EH (cell line): Measurements from ENCODE around the gene MAGI2.

ENCODE experiments used
- DNase-seq: peaks from one replicate; pipeline ENCODE4 v3.0.0-alpha.2; 2015; ENCODE audit warnings: low read depth

The MAGI2 gene

DNA sequence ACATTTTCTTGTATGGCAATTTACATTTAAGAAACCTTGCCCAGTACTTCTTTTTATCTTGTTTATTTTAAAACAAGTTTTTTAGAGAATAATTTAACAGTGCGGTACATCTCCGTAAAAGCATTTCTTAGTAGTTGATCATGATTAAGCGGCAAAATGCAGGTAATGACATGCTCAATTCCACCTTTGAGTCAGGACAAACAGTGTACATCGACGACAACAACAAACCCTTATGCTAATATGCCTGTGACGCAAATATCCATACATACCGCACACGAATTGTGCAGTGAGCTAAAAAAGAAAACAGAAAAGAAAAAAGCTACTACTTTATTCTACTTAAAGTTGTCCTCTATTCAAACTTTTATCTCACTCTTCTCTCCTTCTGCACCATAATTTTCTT lies 1.9 kb downstream of the MAGI2 start:
- DNase-seq = no peak

DNA sequence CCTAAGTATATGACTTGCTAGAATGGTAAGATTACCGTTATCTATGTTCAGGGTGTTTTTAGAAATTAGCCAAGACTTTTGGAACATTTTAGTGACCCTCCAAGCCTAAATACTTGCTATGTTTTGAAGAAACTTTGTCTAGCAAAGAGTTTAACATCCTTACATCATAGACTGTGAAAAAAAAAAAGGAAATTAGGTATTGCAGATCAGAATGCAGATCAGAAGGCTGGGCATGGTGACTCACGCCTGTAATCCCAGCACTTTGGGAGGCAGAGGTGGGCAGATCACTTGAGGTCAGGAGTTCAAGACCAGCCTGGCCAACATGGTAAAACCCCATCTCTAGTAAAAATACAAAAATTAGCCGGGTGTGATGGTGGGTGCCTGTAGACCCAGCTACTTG lies 10.7 kb downstream of the MAGI2 start:
- peak; percentile 54 for DNase-seq

DNA sequence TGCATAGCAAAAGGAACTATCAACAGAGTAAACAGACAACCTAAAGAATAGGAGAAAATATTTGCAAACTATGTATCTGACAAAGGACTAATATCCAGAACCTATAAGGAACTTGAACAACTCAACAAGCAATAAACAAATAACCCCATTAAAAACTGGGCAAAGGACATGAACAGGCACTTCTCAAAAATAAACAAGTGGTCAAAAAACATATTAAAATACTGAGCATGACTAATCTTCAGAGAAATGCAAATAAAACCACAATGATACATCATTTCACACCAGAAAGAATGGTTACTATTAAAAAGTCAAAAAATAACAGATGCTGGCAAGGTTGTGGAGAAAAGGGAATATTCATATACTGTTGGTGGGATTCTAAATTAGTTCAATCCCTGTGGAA lies 17.1 kb downstream of the MAGI2 start:
- peak; percentile 61 for DNase-seq

DNA sequence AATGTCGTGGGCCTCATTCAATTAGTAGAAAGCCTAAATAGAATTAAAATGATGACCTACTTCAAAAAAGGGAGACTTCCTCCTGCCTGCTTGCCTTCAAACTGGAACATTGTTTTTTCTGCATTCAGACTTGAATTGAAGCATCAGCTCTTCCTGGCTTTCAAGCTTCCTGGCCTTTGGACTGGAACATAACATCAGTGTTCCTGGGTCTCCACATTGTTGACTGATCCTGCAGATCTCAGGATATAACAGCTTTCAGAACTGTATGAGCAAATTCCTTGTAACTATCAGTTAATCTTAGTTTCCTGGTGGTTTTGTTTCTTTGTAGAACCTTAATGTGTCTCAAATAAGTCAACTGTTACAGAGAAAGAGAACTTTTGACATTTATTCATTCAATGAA lies 18.6 kb downstream of the MAGI2 start:
- peak; percentile 66 for DNase-seq

DNA sequence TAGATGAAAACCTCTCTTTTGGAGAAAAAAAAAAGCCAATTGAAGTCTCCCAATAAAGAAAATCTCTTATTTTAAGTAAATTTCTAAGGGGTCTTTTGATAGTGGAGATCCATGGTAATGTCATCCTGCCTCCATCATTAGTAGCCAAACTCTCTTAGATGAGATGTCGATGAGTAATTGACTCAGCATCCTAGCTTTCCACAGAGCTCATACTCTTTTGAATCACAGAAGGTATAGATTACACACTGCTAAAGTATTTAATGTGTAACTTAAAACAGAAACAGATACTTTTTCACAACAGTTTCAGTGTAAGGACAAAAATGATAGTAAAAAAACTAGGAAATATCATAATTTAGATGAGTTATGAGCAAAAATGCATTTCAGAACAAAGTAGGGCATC lies 19.4 kb downstream of the MAGI2 start:
- peak; percentile 87 for DNase-seq

DNA sequence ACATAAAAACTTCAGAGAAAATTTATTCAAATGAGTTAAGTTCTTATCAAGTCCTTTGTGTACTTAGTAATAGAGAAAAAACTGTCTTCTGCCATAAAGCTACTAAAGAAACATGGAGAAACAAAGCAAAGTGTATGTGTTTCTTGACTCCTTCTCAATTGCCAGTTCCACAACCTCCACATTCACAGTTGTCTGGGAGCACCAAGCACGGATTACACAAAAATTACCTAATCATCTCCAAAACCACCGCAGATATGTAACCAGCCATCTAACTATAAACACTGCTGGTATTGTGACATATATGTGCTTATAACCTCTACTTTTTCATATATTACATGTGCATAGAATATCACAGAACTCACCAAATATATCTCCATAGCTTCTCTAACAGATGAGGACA lies 23.1 kb downstream of the MAGI2 start:
- DNase-seq = no peak

DNA sequence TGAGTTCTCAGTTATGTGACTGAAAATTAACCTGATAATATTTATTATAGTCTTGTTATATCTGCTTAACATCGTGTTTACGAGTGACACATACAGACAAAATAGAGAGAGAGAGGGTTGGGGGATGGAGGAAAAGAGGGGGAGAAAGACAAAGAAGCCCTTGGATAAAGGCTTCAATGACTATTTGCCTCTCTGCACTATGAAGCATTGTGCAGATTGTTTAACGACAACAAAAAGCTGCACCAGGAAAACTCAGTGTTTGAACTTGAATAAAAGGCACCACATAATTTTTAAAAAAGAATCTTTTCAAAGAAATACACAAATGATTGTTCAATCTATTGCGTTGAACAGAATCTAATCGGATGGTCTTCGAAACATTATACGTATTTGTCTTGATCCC lies 27.8 kb downstream of the MAGI2 start:
- no peak for DNase-seq

DNA sequence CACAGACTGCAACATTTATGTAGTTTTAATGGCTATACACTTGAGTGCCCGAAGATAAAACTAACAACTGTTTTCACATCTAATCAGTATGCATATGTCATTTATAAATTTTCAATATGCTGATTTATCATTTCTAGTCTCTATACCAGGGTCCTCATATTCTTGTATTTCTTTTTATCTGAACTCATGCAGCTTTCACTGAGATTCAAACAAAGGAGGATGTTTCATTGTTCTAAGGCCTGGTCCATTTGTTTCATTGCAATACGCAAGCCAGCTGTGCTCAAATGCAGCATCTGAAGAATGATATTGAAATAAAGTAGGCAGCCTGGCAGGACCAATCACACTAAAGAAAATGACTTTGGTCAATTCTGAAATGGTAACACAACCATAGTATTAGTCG lies 31.7 kb downstream of the MAGI2 start:
- DNase-seq = no peak

DNA sequence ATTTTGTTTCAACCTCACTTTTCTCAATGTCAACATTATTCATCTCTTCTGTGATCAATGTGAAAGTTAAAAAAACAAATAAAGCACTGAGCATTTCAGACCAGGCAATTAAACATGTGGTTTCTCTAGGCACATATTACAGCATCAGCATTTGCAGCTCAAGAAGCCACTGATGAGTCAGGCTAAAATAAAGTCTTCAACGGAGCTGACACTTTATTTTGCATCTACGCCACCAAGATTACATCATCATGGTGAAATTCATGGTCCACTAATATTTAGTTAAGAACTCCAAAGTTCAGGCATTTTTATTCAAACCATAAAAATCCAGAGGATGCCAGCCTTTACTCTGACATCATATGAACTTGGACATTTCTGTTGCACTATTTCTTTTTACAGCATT lies 33.0 kb downstream of the MAGI2 start:
- peak; percentile 97 for DNase-seq

DNA sequence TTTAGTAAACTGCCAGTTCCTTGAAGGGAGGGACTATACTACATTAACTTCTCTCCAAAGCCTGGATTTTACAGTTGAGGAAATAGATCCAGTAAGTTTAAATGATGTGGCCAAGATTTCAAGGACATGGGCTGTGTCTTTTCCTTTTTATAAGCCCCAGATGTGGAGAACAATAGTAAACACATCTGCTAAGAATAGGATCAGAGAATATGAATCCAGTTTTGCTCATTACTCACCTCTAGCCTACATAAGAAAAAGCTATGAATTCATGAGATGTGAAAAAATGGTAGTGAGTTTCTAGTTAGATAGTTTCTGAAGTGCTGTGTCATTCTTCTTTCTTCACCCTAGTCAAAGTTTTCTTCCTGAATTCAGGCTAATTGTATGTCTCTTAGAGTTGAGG lies 38.6 kb downstream of the MAGI2 start:
- DNase-seq = no peak

DNA sequence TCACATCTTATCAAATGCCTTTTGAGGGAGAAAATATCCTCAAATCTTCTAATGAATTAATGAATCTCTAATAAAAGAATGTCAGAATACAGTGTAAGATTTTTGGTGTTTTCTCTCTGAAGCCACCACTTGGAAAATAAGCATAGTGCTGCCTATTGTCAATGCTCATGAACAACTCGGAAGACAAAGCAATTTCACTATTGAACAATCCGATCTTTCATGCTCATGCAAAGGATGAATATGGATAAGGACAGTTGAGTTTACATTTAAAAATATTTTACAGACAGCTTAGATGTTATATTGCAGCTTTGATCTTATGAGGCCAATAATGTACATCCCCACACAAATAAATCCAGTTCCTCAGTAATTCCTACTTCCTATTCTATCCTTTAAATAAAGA lies 40.6 kb downstream of the MAGI2 start:
- no peak for DNase-seq

DNA sequence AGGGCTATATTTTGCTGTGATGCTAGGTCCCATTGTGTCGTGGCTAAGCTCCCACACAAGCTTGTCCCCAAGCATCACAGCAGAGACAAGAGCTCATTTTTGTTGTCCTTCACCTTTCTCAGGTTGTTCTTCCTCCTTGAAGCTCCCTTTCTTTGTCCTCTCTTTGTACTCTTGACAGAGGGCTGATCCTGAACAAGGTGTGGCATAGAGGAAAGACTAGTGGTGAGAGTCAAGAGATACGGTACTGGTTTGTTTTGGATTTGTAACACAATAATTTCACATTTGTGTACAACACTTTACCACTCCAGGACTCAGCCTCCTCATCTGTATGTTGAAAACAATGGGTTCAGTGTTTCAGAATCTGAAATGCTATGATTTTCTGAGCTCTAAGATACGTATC lies 41.0 kb downstream of the MAGI2 start:
- no peak for DNase-seq

DNA sequence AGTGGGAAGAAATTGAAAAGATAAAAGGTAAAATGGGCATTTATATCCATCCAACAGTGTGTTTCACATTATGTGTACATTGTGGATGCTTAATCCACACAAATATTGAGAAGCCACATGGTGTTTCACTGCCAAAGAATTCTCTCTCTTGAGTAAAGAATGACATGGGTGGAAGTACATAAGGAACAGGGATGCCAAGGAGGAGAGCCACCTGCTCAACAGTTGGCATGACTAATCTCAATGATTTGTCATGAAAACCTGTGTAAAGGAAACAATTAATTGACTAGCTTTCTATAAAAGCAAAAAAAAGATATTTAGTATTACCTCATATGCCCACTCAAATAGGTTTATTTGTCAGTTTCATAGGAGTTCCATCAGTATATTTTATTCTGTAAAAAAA lies 43.1 kb downstream of the MAGI2 start:
- DNase-seq = no peak

DNA sequence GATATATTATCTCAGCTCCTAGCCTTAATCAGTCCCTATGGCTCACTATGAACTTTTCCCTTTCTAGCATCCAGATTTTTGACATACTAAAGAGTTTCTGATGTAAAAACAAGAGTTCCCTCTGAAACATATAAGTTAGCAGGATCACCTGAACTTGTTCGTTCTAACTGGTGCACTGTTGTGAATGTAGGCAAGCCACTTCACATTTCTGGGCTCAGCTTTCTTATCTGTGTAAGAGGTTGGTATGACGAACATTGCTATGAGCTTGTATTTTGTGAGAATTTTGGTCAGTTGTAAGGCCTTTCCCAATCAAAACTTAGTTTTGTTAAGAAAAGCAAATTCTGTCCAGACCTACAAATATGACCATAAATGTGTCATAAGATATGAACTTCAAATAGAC lies 46.1 kb downstream of the MAGI2 start:
- no peak for DNase-seq

DNA sequence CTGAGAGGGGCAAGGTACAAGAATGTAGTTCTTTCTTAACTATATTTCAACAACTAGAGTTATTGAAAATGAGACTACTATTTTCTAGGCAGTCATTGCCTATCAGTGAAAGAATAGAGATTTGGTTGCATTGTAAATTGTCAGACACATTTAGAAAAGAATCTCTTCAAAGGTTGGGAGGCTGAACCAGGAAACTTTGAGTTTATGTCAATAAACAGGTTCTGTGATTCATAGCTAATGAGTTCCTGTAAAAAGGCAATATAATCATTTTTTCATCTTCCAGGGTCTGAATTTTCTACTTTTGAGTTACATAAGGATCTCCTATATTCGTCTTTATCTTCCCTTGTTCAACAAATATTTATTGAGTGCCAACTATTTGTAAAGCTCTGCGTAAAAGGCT lies 47.1 kb downstream of the MAGI2 start:
- peak; percentile 5 for DNase-seq

DNA sequence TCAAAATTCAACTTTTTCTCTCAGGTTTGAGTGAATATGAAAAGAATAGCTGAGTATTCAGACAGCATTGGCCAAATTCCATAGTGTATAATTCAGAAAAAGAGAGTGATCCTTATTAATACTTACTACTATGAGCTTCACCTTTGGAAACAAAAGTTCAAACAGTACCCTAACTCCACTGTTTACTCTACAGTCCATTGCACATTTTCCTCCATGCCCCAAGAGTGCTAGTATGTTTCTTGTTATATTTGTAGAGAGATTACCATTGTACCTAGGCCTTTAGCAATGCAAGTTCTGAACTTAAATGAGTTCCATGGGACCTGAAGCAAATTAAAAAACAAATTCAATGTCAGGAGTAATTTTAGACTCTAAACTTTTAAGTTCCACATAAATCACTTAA lies 48.1 kb downstream of the MAGI2 start:
- DNase-seq = no peak

DNA sequence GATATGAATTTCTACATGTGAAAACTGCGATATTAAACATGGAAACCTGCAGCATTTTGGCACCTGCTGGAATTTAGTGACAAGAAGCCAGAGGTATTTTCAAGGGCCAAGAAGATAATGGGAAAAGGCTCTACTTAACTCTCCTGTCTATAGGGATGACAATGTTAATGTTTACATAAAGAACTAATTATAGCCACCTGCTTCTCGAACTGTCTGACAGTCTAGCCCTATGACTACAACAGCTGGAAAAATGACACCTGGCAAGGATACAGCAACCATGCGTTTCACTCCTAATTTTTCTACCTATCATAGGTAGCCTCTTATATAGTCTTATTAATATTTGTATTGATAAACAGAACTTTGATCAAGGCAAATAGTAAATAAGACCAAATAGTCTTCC lies 49.6 kb downstream of the MAGI2 start:
- no peak for DNase-seq

DNA sequence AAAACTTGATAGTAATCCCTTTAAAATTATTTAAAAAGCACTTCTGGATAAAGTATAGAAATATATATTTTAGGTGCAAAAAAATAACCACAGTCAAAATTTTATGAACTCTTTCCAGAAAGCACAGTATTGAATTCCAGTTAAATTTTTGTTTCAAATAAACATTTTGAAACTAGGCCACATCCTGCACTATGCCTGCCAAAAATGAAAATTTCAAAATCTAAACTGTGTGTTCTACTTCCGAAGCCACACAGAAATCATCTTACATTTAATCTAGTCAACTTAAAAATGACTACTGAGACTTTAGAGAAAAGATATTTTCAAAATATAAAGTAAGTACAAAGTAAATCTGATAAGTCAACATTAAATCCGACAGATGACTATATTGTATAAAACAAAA lies 50.0 kb downstream of the MAGI2 start:
- peak; percentile 37 for DNase-seq

DNA sequence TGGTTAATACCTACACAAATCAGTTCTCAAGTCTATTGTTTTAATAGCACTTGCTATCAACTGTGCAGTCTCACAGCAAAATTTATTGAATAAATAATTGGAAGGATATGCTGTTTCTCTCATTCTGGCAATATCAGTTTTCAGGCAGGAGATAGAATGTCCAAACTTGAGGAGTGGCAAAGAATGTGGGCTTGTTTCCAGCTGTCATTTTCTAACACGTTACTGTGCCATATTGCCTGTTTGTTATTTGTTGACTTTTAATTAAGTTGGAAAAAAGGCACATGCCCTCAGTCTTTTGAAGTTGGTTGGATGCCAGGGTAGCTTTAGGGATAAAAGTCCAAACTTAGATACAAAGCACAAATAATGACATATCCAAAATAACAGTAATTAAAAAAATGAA lies 52.2 kb downstream of the MAGI2 start:
- no peak for DNase-seq

DNA sequence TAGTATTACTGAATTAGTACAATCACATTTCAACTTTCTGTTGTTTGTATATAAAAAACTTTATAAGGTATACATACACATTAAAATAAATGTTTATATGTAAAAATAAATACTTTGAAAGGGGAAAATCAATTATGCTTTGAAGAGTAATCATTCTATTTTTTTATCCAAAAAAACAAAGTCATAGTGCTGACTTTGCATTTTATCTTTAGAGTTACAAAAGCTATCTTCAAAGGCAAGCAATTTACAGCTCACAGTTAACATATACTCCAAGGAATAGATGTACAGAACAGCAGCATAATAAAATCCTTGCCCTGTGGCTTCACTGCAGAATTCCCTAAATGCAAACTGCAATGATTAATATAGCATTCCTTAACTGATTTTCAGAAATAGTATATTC lies 53.2 kb downstream of the MAGI2 start:
- DNase-seq = no peak

DNA sequence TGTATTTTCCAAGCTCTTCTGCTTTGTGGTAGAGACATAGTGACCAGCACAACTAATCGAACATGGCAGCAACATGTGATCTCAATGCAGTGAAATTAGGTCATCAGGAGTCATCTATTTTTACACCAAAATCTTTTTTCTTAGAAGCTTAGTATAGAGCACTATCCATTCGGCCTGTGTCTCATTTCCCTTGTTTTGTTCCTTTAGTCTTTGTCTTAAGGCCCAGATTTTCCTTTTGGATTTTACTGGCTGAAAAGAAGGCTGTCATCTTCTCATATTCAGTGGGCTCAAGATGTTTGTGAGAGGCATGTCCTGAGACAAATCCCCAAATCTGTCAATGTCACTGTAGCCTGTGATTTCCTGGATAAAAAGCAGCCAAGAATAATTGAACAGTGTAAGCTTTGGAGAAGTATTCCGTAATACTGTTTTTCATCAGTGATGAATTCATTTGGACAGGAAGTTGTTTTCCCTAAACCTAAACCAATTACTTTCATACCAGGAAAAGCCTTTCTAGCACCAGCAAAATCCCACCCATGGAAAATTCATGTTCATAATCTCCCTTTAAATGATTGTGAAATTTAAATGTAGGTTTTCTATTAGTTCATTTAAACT lies 55.2 kb downstream of the MAGI2 start:
- peak; percentile 7 for DNase-seq

DNA sequence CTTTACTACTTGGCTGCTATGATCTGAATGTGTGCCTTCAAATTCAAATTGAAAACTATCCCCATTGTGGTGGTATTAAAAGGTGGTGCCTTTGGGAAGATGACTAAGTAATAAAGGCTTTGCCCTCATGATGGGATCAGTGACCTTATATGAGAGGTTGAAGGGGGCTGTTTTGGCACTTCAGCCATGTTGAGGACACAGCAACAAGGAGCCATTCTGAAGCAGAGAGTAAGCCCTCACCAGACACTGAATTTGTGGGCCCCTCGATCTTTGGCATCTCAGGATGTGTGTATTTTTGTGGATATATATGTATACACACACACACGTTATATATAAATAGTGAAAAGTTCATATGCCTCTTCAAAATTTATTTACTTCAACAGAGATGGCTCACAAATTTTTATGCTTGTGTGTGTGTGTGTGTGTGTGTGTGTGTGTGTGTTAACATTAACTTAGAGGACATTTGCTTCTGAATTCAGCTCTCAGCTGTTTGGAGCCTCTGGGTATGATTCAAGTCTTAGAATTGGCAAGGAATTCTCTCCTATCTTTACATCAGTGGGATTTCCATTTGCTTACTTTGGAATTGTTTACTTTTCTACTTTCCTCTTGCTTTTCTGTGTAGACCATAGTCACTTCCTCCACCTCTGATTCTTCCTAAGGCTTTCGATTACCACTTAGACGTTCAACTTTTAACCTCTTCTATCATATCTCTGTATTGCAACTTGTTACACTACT lies 66.6 kb downstream of the MAGI2 start:
- peak; percentile 67 for DNase-seq

DNA sequence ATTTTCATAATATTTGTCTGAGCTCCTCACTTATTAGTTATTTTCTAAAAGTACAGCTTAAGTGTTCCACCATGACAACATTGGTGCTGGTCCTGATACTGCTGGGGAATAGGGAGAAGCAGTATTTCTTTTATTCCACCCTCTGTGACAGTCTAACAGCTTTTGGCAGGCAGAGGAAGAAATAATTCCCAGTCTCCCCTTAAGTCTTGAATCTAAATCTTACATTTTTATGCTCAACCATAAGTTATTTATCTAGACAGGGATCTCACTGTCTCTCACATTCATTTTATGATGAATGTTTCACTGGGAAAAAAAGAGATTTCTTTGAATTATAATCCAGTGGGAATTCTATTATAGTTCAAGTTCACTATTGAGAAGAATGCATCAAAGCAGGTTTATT lies 71.5 kb downstream of the MAGI2 start:
- DNase-seq = no peak

DNA sequence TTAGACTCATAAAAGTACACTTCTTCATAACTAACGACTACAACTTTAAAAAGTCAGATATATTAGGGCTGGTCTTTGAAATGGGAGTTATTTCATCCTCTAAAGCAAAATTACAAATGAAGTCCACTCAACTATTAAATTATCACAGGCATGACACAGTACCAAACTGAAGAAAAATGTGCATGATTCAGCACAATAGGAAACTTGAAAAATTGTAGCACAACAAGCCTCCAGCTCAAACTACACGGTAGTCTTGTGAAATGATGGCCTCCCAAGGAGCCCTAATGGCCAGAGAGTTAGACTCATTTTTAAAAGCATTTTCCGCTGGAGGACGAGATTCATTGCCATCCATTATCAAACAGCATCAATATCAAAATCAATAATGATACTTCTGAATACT lies 76.4 kb downstream of the MAGI2 start:
- peak; percentile 31 for DNase-seq
